ENCODE data around the gene SLC34A1.
A peak's percentile ranks its signal among the peaks of the same experiment; 100 is the strongest.

The SLC34A1 gene

GRCh38 chr5:177367323-177367848 is 16.8 kb upstream of the SLC34A1 start:
- Histone ChIP-seq H3K4me2 (ENCODE audit: insufficient read depth, low read length) (no peak overlapping the region), H3K9me3 (ENCODE audit: insufficient read depth, low read length, severe bottlenecking) (no peaks in the 10 kb centered on the region), H3K36me3 (ENCODE audit: insufficient read depth, low read length) (no peaks in the 10 kb centered on the region), H4K20me1 (ENCODE audit: insufficient read depth, low read length) (no peaks in the 10 kb centered on the region), H3K27me3 (ENCODE audit: insufficient read depth, low read length, poor library complexity) (no peaks in the 10 kb centered on the region), H3K4me1 (ENCODE audit: insufficient read depth, low read length) (peaks cover 13% of the 10 kb centered on the region), H3K79me2 (ENCODE audit: insufficient read depth, low read length) (no peaks in the 10 kb centered on the region), H3K27ac (ENCODE audit: low read length) (no peak overlapping the region), H2AFZ (ENCODE audit: low read depth, low read length) (no peak overlapping the region), H3K4me3 (ENCODE audit: low read depth in 1 of 2, low read length in 2 of 2) (no peak overlapping the region), H3K9ac (ENCODE audit: low read depth, low read length) (no peak overlapping the region)
- TF ChIP-seq CTCF (IDR thresholded peaks at IDR 0.05; ENCODE audit: borderline replicate concordance, extremely low read depth, low read length, poor library complexity, severe bottlenecking): no peak
- TF ChIP-seq EZH2 (IDR thresholded peaks at IDR 0.05; ENCODE audit: borderline replicate concordance, low read depth, low read length, severe bottlenecking): no peak
- no peak for ATAC-seq (ENCODE audit: insufficient read depth, low read depth)
- DNase-seq: no peak

GRCh38 chr5:177367981-177368868 is 16.0 kb upstream of the SLC34A1 start:
- Histone ChIP-seq H3K4me3 (ENCODE audit: low read depth in 1 of 2, low read length in 2 of 2) (no peak overlapping the region), H3K79me2 (ENCODE audit: insufficient read depth, low read length) (no peaks in the 10 kb centered on the region), H3K4me2 (ENCODE audit: insufficient read depth, low read length) (no peak overlapping the region), H2AFZ (ENCODE audit: low read depth, low read length) (no peak overlapping the region), H3K9ac (ENCODE audit: low read depth, low read length) (no peak overlapping the region), H3K4me1 (ENCODE audit: insufficient read depth, low read length) (peaks cover 17% of the 10 kb centered on the region), H3K27me3 (ENCODE audit: insufficient read depth, low read length, poor library complexity) (no peaks in the 10 kb centered on the region), H3K9me3 (ENCODE audit: insufficient read depth, low read length, severe bottlenecking) (no peaks in the 10 kb centered on the region), H3K27ac (ENCODE audit: low read length) (no peak overlapping the region), H3K36me3 (ENCODE audit: insufficient read depth, low read length) (no peaks in the 10 kb centered on the region), H4K20me1 (ENCODE audit: insufficient read depth, low read length) (no peaks in the 10 kb centered on the region)
- ATAC-seq (ENCODE audit: insufficient read depth, low read depth) (no peak), DNase-seq (no peak)
- TF ChIP-seq EZH2 (IDR thresholded peaks at IDR 0.05; ENCODE audit: borderline replicate concordance, low read depth, low read length, severe bottlenecking) (no peak), CTCF (IDR thresholded peaks at IDR 0.05; ENCODE audit: borderline replicate concordance, extremely low read depth, low read length, poor library complexity, severe bottlenecking) (no peak)

- H3K4me1 ChIP-seq (ENCODE audit: insufficient read depth, low read length): peaks cover 12% of the 10 kb centered on the region
- DNase-seq: peak; percentile 40
- H3K4me3 ChIP-seq (ENCODE audit: low read depth in 1 of 2, low read length in 2 of 2): no peak overlapping the region
- H3K9me3 ChIP-seq (ENCODE audit: insufficient read depth, low read length, severe bottlenecking): no peaks in the 10 kb centered on the region
- H3K27ac ChIP-seq (ENCODE audit: low read length): no peak overlapping the region
- no peaks in the 10 kb centered on the region for H4K20me1 ChIP-seq (ENCODE audit: insufficient read depth, low read length)
- no peaks in the 10 kb centered on the region for H3K36me3 ChIP-seq (ENCODE audit: insufficient read depth, low read length)
- ATAC-seq (ENCODE audit: insufficient read depth, low read depth): peak; percentile 70; the same call in 2 of the 3 replicates
- no peaks in the 10 kb centered on the region for H3K27me3 ChIP-seq (ENCODE audit: insufficient read depth, low read length, poor library complexity)
- H3K79me2 ChIP-seq (ENCODE audit: insufficient read depth, low read length): no peaks in the 10 kb centered on the region
- no peak overlapping the region for H2AFZ ChIP-seq (ENCODE audit: low read depth, low read length)
- TF ChIP-seq CTCF (IDR thresholded peaks at IDR 0.05; ENCODE audit: borderline replicate concordance, extremely low read depth, low read length, poor library complexity, severe bottlenecking) (peak; percentile 81), EZH2 (IDR thresholded peaks at IDR 0.05; ENCODE audit: borderline replicate concordance, low read depth, low read length, severe bottlenecking) (no peak)
- no peak overlapping the region for H3K4me2 ChIP-seq (ENCODE audit: insufficient read depth, low read length)
- H3K9ac ChIP-seq (ENCODE audit: low read depth, low read length): no peak overlapping the region
These were observed 15.2 kb upstream of the SLC34A1 start for GRCh38 chr5:177368869-177369644.

Data from DND-41 (cell line).